Amniotic epithelial cell (primary cell): ENCODE measurements around the gene WFDC1.
"Not testable (repeated sequence)": the region's sequence is repeated elsewhere in the genome, so short reads cannot be mapped to it uniquely, and the experiment has no call there.

Source experiments
- DNase-seq: peaks from one replicate; pipeline ENCODE4 v3.0.0-alpha.2; 2010; ENCODE audit warnings: low read depth

The WFDC1 gene

GRCh38 chr16:84327926-84328505 lies 33.3 kb downstream of the WFDC1 start:
- DNase-seq = no peak

GRCh38 chr16:84329016-84329415 lies 34.3 kb downstream of the WFDC1 start:
- DNase-seq = no peak

GRCh38 chr16:84329843-84330684 lies 35.4 kb downstream of the WFDC1 start:
- no peak for DNase-seq

GRCh38 chr16:84330685-84331050 lies 36.0 kb downstream of the WFDC1 start:
- no peak for DNase-seq

- no peak for DNase-seq
Observed at GRCh38 chr16:84331998-84332780, 37.5 kb downstream of the WFDC1 start.

- no peak for DNase-seq
Observed at GRCh38 chr16:84332975-84333684, 38.5 kb downstream of the WFDC1 start.

GRCh38 chr16:84334058-84334457 lies 39.4 kb downstream of the WFDC1 start:
- DNase-seq = no peak

GRCh38 chr16:84334482-84334881 lies 39.8 kb downstream of the WFDC1 start:
- DNase-seq = no peak

GRCh38 chr16:84337236-84337635 lies 42.6 kb downstream of the WFDC1 start:
- not testable (repeated sequence) for DNase-seq

- no peak for DNase-seq
Observed at GRCh38 chr16:84339311-84339710, 44.6 kb downstream of the WFDC1 start.

- no peak for DNase-seq
Observed at GRCh38 chr16:84339766-84340165, 45.1 kb downstream of the WFDC1 start.

- DNase-seq = peak; percentile 41
Observed at GRCh38 chr16:84340325-84341040, 45.8 kb downstream of the WFDC1 start.

- DNase-seq = no peak
Observed at GRCh38 chr16:84341528-84342295, 47.0 kb downstream of the WFDC1 start.

- DNase-seq = not testable (repeated sequence)
Observed at GRCh38 chr16:84343800-84344199, 49.1 kb downstream of the WFDC1 start.

GRCh38 chr16:84344781-84345180 lies 50.1 kb downstream of the WFDC1 start:
- DNase-seq = no peak

GRCh38 chr16:84347161-84347560 lies 52.5 kb downstream of the WFDC1 start:
- no peak for DNase-seq

GRCh38 chr16:84348386-84348888 lies 53.8 kb downstream of the WFDC1 start:
- no peak for DNase-seq

- no peak for DNase-seq
Observed at GRCh38 chr16:84349862-84350684, 55.4 kb downstream of the WFDC1 start.

GRCh38 chr16:84350685-84351400 lies 56.2 kb downstream of the WFDC1 start:
- no peak for DNase-seq
